Mesendoderm (in vitro differentiated cells): ENCODE data around the gene CEP72.

ENCODE experiments used
- DNase-seq: peaks from one replicate; pipeline ENCODE4 v3.0.0; 2013
- H2AK5ac ChIP-seq: 2 replicates; pipeline ENCODE4 v1.6.1; 2013; ENCODE audit warnings: low read length, inconsistent platforms
- H2BK120ac ChIP-seq: 2 replicates; pipeline ENCODE4 v1.6.1; 2013; ENCODE audit warnings: low read depth, mild to moderate bottlenecking, low read length, moderate library complexity, mixed read lengths
- H2BK15ac ChIP-seq: replicated peaks from 2 replicates; pipeline ENCODE4 v1.6.1; 2013; ENCODE audit warnings: low read depth, mild to moderate bottlenecking, moderate library complexity
- H2BK5ac ChIP-seq: 2 replicates; pipeline ENCODE4 v1.6.1; 2013; ENCODE audit warnings: low read length, inconsistent platforms
- H3K18ac ChIP-seq: 2 replicates; pipeline ENCODE4 v1.6.1; 2013; ENCODE audit warnings: mild to moderate bottlenecking, low read length, mixed read lengths
- H3K23ac ChIP-seq: one replicate; pipeline ENCODE4 v1.6.1; 2013; ENCODE audit warnings: low read length
- H3K27ac ChIP-seq: 2 replicates; pipeline ENCODE4 v1.5.1; 2013; ENCODE audit warnings: low read depth, mild to moderate bottlenecking, inconsistent platforms, low read length, moderate library complexity
- H3K27me3 ChIP-seq: 2 replicates; pipeline ENCODE4 v1.6.1; 2013; ENCODE audit warnings: low read length, control low read depth, mild to moderate bottlenecking, inconsistent platforms; ENCODE audit not compliant: insufficient read depth, poor library complexity
- H3K36me3 ChIP-seq: 2 replicates; pipeline ENCODE4 v1.6.1; 2013; ENCODE audit warnings: low read length, inconsistent platforms; ENCODE audit not compliant: control insufficient read depth, insufficient read depth
- H3K4ac ChIP-seq: one replicate; pipeline ENCODE4 v1.6.1; 2013; ENCODE audit warnings: low read depth, mild to moderate bottlenecking, low read length, moderate library complexity
- H3K4me1 ChIP-seq: 2 replicates; pipeline ENCODE4 v1.6.1; 2013; ENCODE audit warnings: low read depth, low read length, inconsistent platforms; ENCODE audit not compliant: control insufficient read depth
- H3K4me2 ChIP-seq: 2 replicates; pipeline ENCODE4 v1.6.1; 2013; ENCODE audit warnings: low read length
- H3K4me3 ChIP-seq: 2 replicates; pipeline ENCODE4 v1.5.1; 2013; ENCODE audit warnings: mild to moderate bottlenecking, low read length
- H3K56ac ChIP-seq: one replicate; pipeline ENCODE4 v1.6.1; 2013; ENCODE audit warnings: low read length
- H3K79me1 ChIP-seq: 2 replicates; pipeline ENCODE4 v1.6.1; 2013; ENCODE audit warnings: low read length, inconsistent platforms
- H3K79me2 ChIP-seq: 2 replicates; pipeline ENCODE4 v1.6.1; 2013; ENCODE audit warnings: mild to moderate bottlenecking, low read length; ENCODE audit not compliant: control insufficient read depth, insufficient read depth
- H3K9ac ChIP-seq: 2 replicates; pipeline ENCODE4 v1.6.1; 2013; ENCODE audit warnings: low read length, inconsistent platforms
- H4K5ac ChIP-seq: one replicate; pipeline ENCODE4 v1.6.1; 2013; ENCODE audit warnings: low read length
- H4K8ac ChIP-seq: one replicate; pipeline ENCODE4 v1.6.1; 2013; ENCODE audit warnings: low read depth, mild to moderate bottlenecking, control low read depth, low read length, moderate library complexity
- WGBS: extraction: QIAGEN DNeasy Blood & Tissue Kit; methylation state at CpG from one replicate; pipeline ENCODE4 v1.1.7; 2013; ENCODE audit warnings: low lambda C conversion rate, missing lambda C conversion rate; ENCODE audit not compliant: insufficient coverage; ENCODE audit errors: extremely low coverage; 5-methylcytosine and 5-hydroxymethylcytosine counted together

The CEP72 gene

GRCh38 chr5:595285-595875, 16.8 kb upstream of the CEP72 start:
- no peak overlapping the region for H2BK120ac ChIP-seq
- H3K4ac ChIP-seq: no peak overlapping the region
- H4K5ac ChIP-seq: no peak overlapping the region
- no peak for DNase-seq
- H3K27ac ChIP-seq: no peak overlapping the region
- no peak overlapping the region for H2AK5ac ChIP-seq
- no CpG with 5 or more reads among the region's 3 CpGs for WGBS
- no peaks in the 10 kb centered on the region for H3K4me1 ChIP-seq
- no peaks in the 10 kb centered on the region for H3K27me3 ChIP-seq
- H3K36me3 ChIP-seq: no peaks in the 10 kb centered on the region
- no peak overlapping the region for H3K23ac ChIP-seq
- H3K9ac ChIP-seq: no peak overlapping the region
- H3K79me1 ChIP-seq: no peaks in the 10 kb centered on the region
- no peak overlapping the region for H2BK5ac ChIP-seq
- no peak overlapping the region for H2BK15ac ChIP-seq
- no peak overlapping the region for H4K8ac ChIP-seq
- no peak overlapping the region for H3K4me2 ChIP-seq
- H3K56ac ChIP-seq: no peak overlapping the region
- H3K4me3 ChIP-seq: no peak overlapping the region
- H3K18ac ChIP-seq: no peak overlapping the region
- no peaks in the 10 kb centered on the region for H3K79me2 ChIP-seq

GRCh38 chr5:597871-598563, 14.1 kb upstream of the CEP72 start:
- H3K27me3 ChIP-seq: no peaks in the 10 kb centered on the region
- no peak overlapping the region for H3K23ac ChIP-seq

GRCh38 chr5:598564-598890, 13.6 kb upstream of the CEP72 start:
- Histone ChIP-seq H3K4me2 (no peak overlapping the region), H2BK5ac (no peak overlapping the region), H3K79me1 (no peaks in the 10 kb centered on the region), H3K4me3 (no peak overlapping the region), H3K4ac (no peak overlapping the region), H2BK15ac (no peak overlapping the region), H3K27ac (no peak overlapping the region), H3K23ac (no peak overlapping the region), H4K8ac (no peak overlapping the region), H3K79me2 (no peaks in the 10 kb centered on the region), H3K9ac (no peak overlapping the region), H3K18ac (no peak overlapping the region), H3K36me3 (no peaks in the 10 kb centered on the region), H3K56ac (no peak overlapping the region), H2BK120ac (no peak overlapping the region), H4K5ac (no peak overlapping the region), H2AK5ac (no peak overlapping the region), H3K27me3 (no peaks in the 10 kb centered on the region), H3K4me1 (no peaks in the 10 kb centered on the region)
- WGBS: no CpG with 5 or more reads among the region's 14 CpGs
- no peak for DNase-seq

More at GRCh38 chr5:597871-598563, 14.1 kb upstream of the CEP72 start:
- H2BK15ac ChIP-seq: no peak overlapping the region
- no peak overlapping the region for H3K18ac ChIP-seq
- no peaks in the 10 kb centered on the region for H3K4me1 ChIP-seq
- no peak for DNase-seq
- no peak overlapping the region for H4K5ac ChIP-seq
- H2AK5ac ChIP-seq: no peak overlapping the region
- H3K4me3 ChIP-seq: no peak overlapping the region
- H3K36me3 ChIP-seq: no peaks in the 10 kb centered on the region
- no peak overlapping the region for H3K9ac ChIP-seq
- no peak overlapping the region for H2BK5ac ChIP-seq
- no peak overlapping the region for H3K27ac ChIP-seq
- H3K56ac ChIP-seq: no peak overlapping the region
- no peak overlapping the region for H2BK120ac ChIP-seq
- no peak overlapping the region for H3K4ac ChIP-seq
- no peaks in the 10 kb centered on the region for H3K79me1 ChIP-seq
- no peak overlapping the region for H3K4me2 ChIP-seq
- no peaks in the 10 kb centered on the region for H3K79me2 ChIP-seq
- H4K8ac ChIP-seq: no peak overlapping the region
- WGBS: no CpG with 5 or more reads among the region's 10 CpGs

GRCh38 chr5:600886-601541, 11.1 kb upstream of the CEP72 start:
- no peak overlapping the region for H3K9ac ChIP-seq
- DNase-seq: no peak
- H4K8ac ChIP-seq: no peak overlapping the region
- no peaks in the 10 kb centered on the region for H3K79me1 ChIP-seq
- H3K18ac ChIP-seq: no peak overlapping the region
- H2BK120ac ChIP-seq: no peak overlapping the region
- no CpG with 5 or more reads among the region's 26 CpGs for WGBS
- H3K79me2 ChIP-seq: no peaks in the 10 kb centered on the region
- H3K23ac ChIP-seq: no peak overlapping the region
- no peak overlapping the region for H3K4me2 ChIP-seq
- no peak overlapping the region for H4K5ac ChIP-seq
- H3K4me3 ChIP-seq: no peak overlapping the region
- no peaks in the 10 kb centered on the region for H3K27me3 ChIP-seq
- no peak overlapping the region for H2BK15ac ChIP-seq
- H3K36me3 ChIP-seq: no peaks in the 10 kb centered on the region
- H2BK5ac ChIP-seq: no peak overlapping the region
- H3K4me1 ChIP-seq: no peaks in the 10 kb centered on the region
- no peak overlapping the region for H3K27ac ChIP-seq
- H3K56ac ChIP-seq: no peak overlapping the region
- no peak overlapping the region for H3K4ac ChIP-seq
- H2AK5ac ChIP-seq: no peak overlapping the region

- Histone ChIP-seq H3K79me2 (no peaks in the 10 kb centered on the region), H3K27me3 (no peaks in the 10 kb centered on the region)
- WGBS: no CpG with 5 or more reads among the region's 47 CpGs
Measured at GRCh38 chr5:601771-602465, 10.2 kb upstream of the CEP72 start.

More at GRCh38 chr5:601771-602465, 10.2 kb upstream of the CEP72 start:
- no peak for DNase-seq
- Histone ChIP-seq H3K4me1 (no peaks in the 10 kb centered on the region), H4K8ac (no peak overlapping the region), H4K5ac (no peak overlapping the region), H3K9ac (no peak overlapping the region), H2BK15ac (no peak overlapping the region), H3K79me1 (no peaks in the 10 kb centered on the region), H3K56ac (no peak overlapping the region), H3K23ac (no peak overlapping the region), H2BK5ac (no peak overlapping the region), H3K4ac (no peak overlapping the region), H3K4me2 (no peak overlapping the region), H3K27ac (no peak overlapping the region), H2BK120ac (no peak overlapping the region), H3K18ac (no peak overlapping the region), H2AK5ac (no peak overlapping the region), H3K36me3 (no peaks in the 10 kb centered on the region), H3K4me3 (no peak overlapping the region)
